ENCODE data around the gene SELPLG. TPM values are rescaled to one million over a fixed set of nuclear protein-coding genes. Genes with fewer than 3 reads are reported as not detected.

The SELPLG gene
- total and polyA plus RNA-seq, 2 of the 4 experiments (the other 2 are of a cell fraction), result 3.2 to 10.8 TPM

- peaks cover 28% of the 10 kb centered on the region for H3K4me1 ChIP-seq (ENCODE audit: control insufficient read depth, insufficient read depth, low read length)
- peaks cover 0 to 51% of the 10 kb centered on the region in 2 experiments; a peak in 2 of 4 replicates for H3K79me1 ChIP-seq (ENCODE audit: low read depth in 1 of 2, low read length in 2 of 2)
- peak overlapping the region; percentile 71 for H2BK5ac ChIP-seq (ENCODE audit: low read depth, low read length, poor library complexity, severe bottlenecking)
- no peak overlapping the region for H2BK20ac ChIP-seq (ENCODE audit: low read depth, low read length)
- H3K18ac ChIP-seq (ENCODE audit: low read depth, low read length), result peak overlapping the region; percentile 50; the same call in 1 of the 2 replicates
- peaks cover 10% of the 10 kb centered on the region for H3K36me3 ChIP-seq (ENCODE audit: control insufficient read depth, insufficient read depth, low read length)
- no peak overlapping the region for H2BK120ac ChIP-seq (ENCODE audit: low read depth, low read length)
- ChIA-PET POLR2A (ENCODE audit: unreplicated experiment) (no interaction called here), CTCF (interaction anchor here (4.8 kb wide), 1 partner anchor 136 kb away, joined by 32 read pairs; no protein-coding TSS in a partner anchor)
- no peak overlapping the region for H2AK5ac ChIP-seq (ENCODE audit: low read depth, low read length)
- no peak overlapping the region for H3K4me3 ChIP-seq (ENCODE audit: insufficient read depth, low read depth, low read length)
- H3K27me3 ChIP-seq (ENCODE audit: control insufficient read depth, insufficient read depth, low read length), result no peaks in the 10 kb centered on the region
- peak overlapping the region; percentile 22; the same call in 1 of the 2 replicates for H4K5ac ChIP-seq (ENCODE audit: low read depth, low read length)
- TF ChIP-seq RAD21 (IDR thresholded peaks at IDR 0.05; ENCODE audit: low read length) (no peak), MAFK (IDR thresholded peaks at IDR 0.05; ENCODE audit: low read depth, low read length) (no peak), ELK1 (IDR thresholded peaks at IDR 0.05; ENCODE audit: borderline replicate concordance, low read depth, low read length) (no peak), RCOR1 (IDR thresholded peaks at IDR 0.05; ENCODE audit: insufficient replicate concordance, low read length) (no peak), FOS (IDR thresholded peaks at IDR 0.05; ENCODE audit: low read depth, low read length) (no peak)
- H3K9me3 ChIP-seq (ENCODE audit: control insufficient read depth, insufficient read depth, low read length), result no peaks in the 10 kb centered on the region
- H3K23ac ChIP-seq (ENCODE audit: low read depth, low read length), result peak overlapping the region; percentile 76
- H4K20me1 ChIP-seq (ENCODE audit: insufficient read depth, low read length), result peaks cover 84% of the 10 kb centered on the region
- peak overlapping the region; percentile 47; the same call in 1 of the 2 replicates for H3K27ac ChIP-seq (ENCODE audit: insufficient read depth, low read length)
- dilution Hi-C loops (cut with HindIII; ENCODE audit: low sequenced_read_pairs, unreplicated experiment), result no loop called here
- H2BK15ac ChIP-seq (ENCODE audit: low read depth, low read length), result no peak overlapping the region; the same call in 2 of the 3 replicates
- intact Hi-C loops (cut with micrococcal nuclease), result loop anchor here (5.0 to 10.0 kb wide), 2 partner anchors 115 to 427 kb away; partner anchors contain the start of genes ALKBH2 and UNG
- peaks cover 7% of the 10 kb centered on the region for H3K9me1 ChIP-seq (ENCODE audit: insufficient read depth, low read length)
- H2AK9ac ChIP-seq (replicated peaks; ENCODE audit: low read depth, low read length, poor library complexity), result no peak overlapping the region
- H4K91ac ChIP-seq (ENCODE audit: insufficient read depth, low read depth, low read length), result no peak overlapping the region
- ATAC-seq (ENCODE audit: low read depth), result no peak
- H4K8ac ChIP-seq (ENCODE audit: low read depth in 2 of 2, low read length in 2 of 2), result peak overlapping the region in 1 of 2 experiments; percentile 4; a peak in 1 of 4 replicates
- no TSS peak for BruUV-seq (replicated peaks)
- H3K4ac ChIP-seq (ENCODE audit: low read depth, low read length), result peak overlapping the region; percentile 41; the same call in 1 of the 2 replicates
- H3K56ac ChIP-seq (ENCODE audit: extremely low read depth, insufficient read depth, low read length), result no peak overlapping the region
- no peak overlapping the region; the same call in 1 of the 2 replicates for H3K9ac ChIP-seq (ENCODE audit: low read depth, low read length)
- WGBS, 2 experiments (ENCODE audit: extremely low coverage in 2 of 2, insufficient read length in 1 of 2), result no CpG with 5 or more reads among the region's 2 CpGs
- in situ Hi-C loops (cut with MboI; ENCODE audit: low sequenced_read_pairs), result loop anchor here (5.0 kb wide), 1 partner anchor 135 kb away; no protein-coding TSS in a partner anchor
- DNase-seq, result no peak
- H3K4me2 ChIP-seq (ENCODE audit: low read depth, low read length), result no peak overlapping the region
- peak overlapping the region; percentile 49; the same call in 1 of the 2 replicates for H3K14ac ChIP-seq (replicated peaks; ENCODE audit: low read depth, low read length)
- no peak overlapping the region for H2AFZ ChIP-seq (replicated peaks; ENCODE audit: low read length, poor library complexity)
Measured at GRCh38 chr12:108667349-108667748, 33.7 kb upstream of the SELPLG start.

All from IMR-90 (cell line).